Osteocyte (in vitro differentiated cells): Measurements from ENCODE around the gene FGF11. TPM values are rescaled to one million over a fixed set of nuclear protein-coding genes. Genes with fewer than 3 reads are reported as not detected.
A peak's percentile ranks its signal among the peaks of the same experiment; 100 is the strongest.

Experiments used
- DNase-seq: peaks from one replicate; pipeline ENCODE4 v3.0.0; 2021; ENCODE audit warnings: mixed read lengths; ENCODE audit not compliant: unreplicated experiment; ENCODE audit errors: extremely low spot score
- H3K27ac Mint-ChIP-seq: one replicate; pipeline ENCODE4 v1.8.0; 2021; ENCODE audit warnings: mild to moderate bottlenecking, mixed read lengths; ENCODE audit not compliant: unreplicated experiment
- H3K27me3 Mint-ChIP-seq: one replicate; pipeline ENCODE4 v1.8.0; 2021; ENCODE audit warnings: mixed read lengths; ENCODE audit not compliant: unreplicated experiment
- H3K36me3 Mint-ChIP-seq: one replicate; pipeline ENCODE4 v1.8.0; 2021; ENCODE audit warnings: mixed read lengths; ENCODE audit not compliant: unreplicated experiment
- H3K4me1 Mint-ChIP-seq: one replicate; pipeline ENCODE4 v1.8.0; 2021; ENCODE audit warnings: mixed read lengths; ENCODE audit not compliant: unreplicated experiment
- H3K4me3 Mint-ChIP-seq: one replicate; pipeline ENCODE4 v1.8.0; 2021; ENCODE audit warnings: mild to moderate bottlenecking, moderate library complexity, mixed read lengths; ENCODE audit not compliant: unreplicated experiment
- H3K9me3 Mint-ChIP-seq: one replicate; pipeline ENCODE4 v1.8.0; 2021; ENCODE audit warnings: mixed read lengths; ENCODE audit not compliant: unreplicated experiment
- total RNA-seq: library from RNA; stranded (reverse); gene quantifications from 2 replicates; pipeline ENCODE4 v1.2.1, GENCODE V29; 2021
- TF ChIP-seq, protein P1 (sequence below): fragments of 200-600 bp; sonication (generic); IDR thresholded peaks from 2 replicates; pipeline ENCODE4 v1.5.0; 2021; ENCODE audit warnings: antibody characterized with exemption, mild to moderate bottlenecking, moderate library complexity

FGF11 gene
- total RNA-seq, 1 donor from 2014 or later: 1.3 TPM

GRCh38 chr17:7405350-7406234 lies 33.7 kb upstream of the FGF11 start:
- peak overlapping the region; percentile 80 for H3K27ac Mint-ChIP-seq
- DNase-seq: no peak
- peaks cover 16% of the 10 kb centered on the region for H3K36me3 Mint-ChIP-seq
- peak overlapping the region; percentile 84 for H3K4me3 Mint-ChIP-seq
- TF ChIP-seq, protein P1, sequence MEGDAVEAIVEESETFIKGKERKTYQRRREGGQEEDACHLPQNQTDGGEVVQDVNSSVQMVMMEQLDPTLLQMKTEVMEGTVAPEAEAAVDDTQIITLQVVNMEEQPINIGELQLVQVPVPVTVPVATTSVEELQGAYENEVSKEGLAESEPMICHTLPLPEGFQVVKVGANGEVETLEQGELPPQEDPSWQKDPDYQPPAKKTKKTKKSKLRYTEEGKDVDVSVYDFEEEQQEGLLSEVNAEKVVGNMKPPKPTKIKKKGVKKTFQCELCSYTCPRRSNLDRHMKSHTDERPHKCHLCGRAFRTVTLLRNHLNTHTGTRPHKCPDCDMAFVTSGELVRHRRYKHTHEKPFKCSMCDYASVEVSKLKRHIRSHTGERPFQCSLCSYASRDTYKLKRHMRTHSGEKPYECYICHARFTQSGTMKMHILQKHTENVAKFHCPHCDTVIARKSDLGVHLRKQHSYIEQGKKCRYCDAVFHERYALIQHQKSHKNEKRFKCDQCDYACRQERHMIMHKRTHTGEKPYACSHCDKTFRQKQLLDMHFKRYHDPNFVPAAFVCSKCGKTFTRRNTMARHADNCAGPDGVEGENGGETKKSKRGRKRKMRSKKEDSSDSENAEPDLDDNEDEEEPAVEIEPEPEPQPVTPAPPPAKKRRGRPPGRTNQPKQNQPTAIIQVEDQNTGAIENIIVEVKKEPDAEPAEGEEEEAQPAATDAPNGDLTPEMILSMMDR: no peak
- H3K4me1 Mint-ChIP-seq: peaks cover 25% of the 10 kb centered on the region
- H3K27me3 Mint-ChIP-seq: no peaks in the 10 kb centered on the region
- no peaks in the 10 kb centered on the region for H3K9me3 Mint-ChIP-seq

- Mint-ChIP-seq H3K4me3 (peak overlapping the region; percentile 78), H3K27ac (peak overlapping the region; percentile 76), H3K4me1 (peaks cover 25% of the 10 kb centered on the region), H3K27me3 (no peaks in the 10 kb centered on the region), H3K36me3 (peaks cover 17% of the 10 kb centered on the region), H3K9me3 (no peaks in the 10 kb centered on the region)
- TF ChIP-seq, protein P1: no peak
- no peak for DNase-seq
Measured at GRCh38 chr17:7406235-7406825, 33.0 kb upstream of the FGF11 start.

GRCh38 chr17:7407082-7407481 lies 32.2 kb upstream of the FGF11 start:
- TF ChIP-seq, protein P1: no peak
- DNase-seq: no peak
- Mint-ChIP-seq H3K4me3 (no peak overlapping the region), H3K27ac (no peak overlapping the region), H3K27me3 (no peaks in the 10 kb centered on the region), H3K4me1 (peaks cover 22% of the 10 kb centered on the region), H3K36me3 (peaks cover 18% of the 10 kb centered on the region), H3K9me3 (no peaks in the 10 kb centered on the region)

GRCh38 chr17:7407485-7408251 lies 31.6 kb upstream of the FGF11 start, which contains the start of gene NLGN2:
Gene NLGN2, plus strand, starts transcription at chr17:7407845. Its CDS starts 411 bp downstream, at chr17:7408256.
- no peaks in the 10 kb centered on the region for H3K9me3 Mint-ChIP-seq
- no peak within 1 kb of the TSS for H3K4me3 Mint-ChIP-seq
- no peaks in the 10 kb centered on the region for H3K27me3 Mint-ChIP-seq
- no peak within 1 kb of the TSS for H3K27ac Mint-ChIP-seq
- H3K36me3 Mint-ChIP-seq: peaks cover 20% of the 10 kb centered on the region
- no peak for DNase-seq
- TF ChIP-seq, protein P1: no peak
- peaks cover 22% of the 10 kb centered on the region for H3K4me1 Mint-ChIP-seq
